Loucy (cell line): ENCODE results near the gene TPCN2.

ENCODE experiments used
- H2AFZ ChIP-seq: fragments of 200-600 bp; sonication (generic); 2 replicates; pipeline ENCODE4 v1.6.0; 2016; ENCODE audit warnings: antibody characterized with exemption, mild to moderate bottlenecking, low read length, moderate library complexity
- H3F3A ChIP-seq: fragments of 200-600 bp; 2 replicates; pipeline ENCODE4 v1.6.0; 2016; ENCODE audit warnings: antibody characterized with exemption, low read depth, mild to moderate bottlenecking
- H3K27me3 ChIP-seq: fragments of 200-600 bp; sonication (generic); 2 replicates; pipeline ENCODE4 v1.6.1; 2014; ENCODE audit warnings: low read length, mild to moderate bottlenecking; ENCODE audit not compliant: insufficient read depth, poor library complexity, severe bottlenecking
- H3K36me3 ChIP-seq: fragments of 200-600 bp; sonication (generic); 2 replicates; pipeline ENCODE4 v1.6.1; 2016; ENCODE audit warnings: low read length; ENCODE audit not compliant: insufficient read depth
- H3K4me1 ChIP-seq: fragments of 200-600 bp; sonication (generic); 2 replicates; pipeline ENCODE4 v1.5.1; 2014; ENCODE audit warnings: low read length, mild to moderate bottlenecking; ENCODE audit not compliant: insufficient read depth, poor library complexity, severe bottlenecking
- H3K4me2 ChIP-seq: fragments of 200-600 bp; sonication (generic); 2 replicates; pipeline ENCODE4 v1.6.0; 2014; ENCODE audit warnings: antibody characterized with exemption, low read length, low read depth, mild to moderate bottlenecking; ENCODE audit not compliant: poor library complexity, severe bottlenecking
- H3K4me3 ChIP-seq: fragments of 200-600 bp; sonication (generic); 2 replicates; pipeline ENCODE4 v1.5.1; 2014; ENCODE audit warnings: low read length, mild to moderate bottlenecking, mixed read lengths; ENCODE audit not compliant: poor library complexity, severe bottlenecking
- H3K79me2 ChIP-seq: fragments of 200-600 bp; sonication (generic); 2 replicates; pipeline ENCODE4 v1.6.1; 2014; ENCODE audit warnings: low read length; ENCODE audit not compliant: insufficient read depth
- H3K9ac ChIP-seq: fragments of 200-600 bp; sonication (generic); 2 replicates; pipeline ENCODE4 v1.6.0; 2014; ENCODE audit warnings: mild to moderate bottlenecking, low read depth, low read length, moderate library complexity; ENCODE audit not compliant: poor library complexity, severe bottlenecking
- H3K9me2 ChIP-seq: fragments of 200-600 bp; sonication (generic); replicated peaks from 2 replicates; pipeline ENCODE4 v1.6.1; 2016; ENCODE audit warnings: low read depth, low read length, mixed read lengths
- H3K9me3 ChIP-seq: fragments of 200-600 bp; sonication (generic); 2 replicates; pipeline ENCODE4 v1.6.1; 2014; ENCODE audit warnings: mild to moderate bottlenecking, antibody characterized with exemption, low read length, low read depth; ENCODE audit not compliant: insufficient read depth
- H4K20me1 ChIP-seq: fragments of 200-600 bp; sonication (generic); 2 replicates; pipeline ENCODE4 v1.6.0; 2014; ENCODE audit warnings: antibody characterized with exemption, low read length, mild to moderate bottlenecking; ENCODE audit not compliant: insufficient read depth, poor library complexity, severe bottlenecking
- CTCF ChIP-seq: fragments of 200-600 bp; sonication (generic); conservative IDR thresholded peaks from 2 replicates; pipeline ENCODE4 v1.5.1; 2014; ENCODE audit warnings: mild to moderate bottlenecking, antibody characterized with exemption, low read length
- EZH2phosphoT487 ChIP-seq: fragments of 200-600 bp; IDR thresholded peaks from 2 replicates; pipeline ENCODE4 v1.6.1; 2018; ENCODE audit warnings: antibody characterized with exemption, mild to moderate bottlenecking, moderate library complexity, borderline replicate concordance

TPCN2 gene

GRCh38 chr11:69003866-69004367 is 44.8 kb upstream of the TPCN2 start:
- Histone ChIP-seq H3K9ac (no peak overlapping the region), H3K9me2 (no peaks in the 10 kb centered on the region), H3K79me2 (no peaks in the 10 kb centered on the region), H3K9me3 (no peaks in the 10 kb centered on the region), H3F3A (no peaks in the 10 kb centered on the region), H3K4me3 (no peak overlapping the region), H3K4me2 (no peak overlapping the region), H4K20me1 (no peaks in the 10 kb centered on the region), H3K27me3 (no peaks in the 10 kb centered on the region), H3K4me1 (no peaks in the 10 kb centered on the region), H2AFZ (no peak overlapping the region), H3K36me3 (no peaks in the 10 kb centered on the region)
- TF ChIP-seq EZH2phosphoT487 (no peak), CTCF (no peak)

- no peaks in the 10 kb centered on the region for H3K4me1 ChIP-seq
- no peak overlapping the region for H2AFZ ChIP-seq
- no peaks in the 10 kb centered on the region for H3K79me2 ChIP-seq
- no peak overlapping the region for H3K4me2 ChIP-seq
- H3K9ac ChIP-seq = no peak overlapping the region
- no peaks in the 10 kb centered on the region for H3K36me3 ChIP-seq
- no peak overlapping the region for H3K4me3 ChIP-seq
- H4K20me1 ChIP-seq = no peaks in the 10 kb centered on the region
- H3K9me3 ChIP-seq = no peaks in the 10 kb centered on the region
- H3K9me2 ChIP-seq = no peaks in the 10 kb centered on the region
- no peaks in the 10 kb centered on the region for H3F3A ChIP-seq
- TF ChIP-seq EZH2phosphoT487 = no peak
- TF ChIP-seq CTCF = no peak
- H3K27me3 ChIP-seq = no peaks in the 10 kb centered on the region
Measured at GRCh38 chr11:69004411-69005182, 44.1 kb upstream of the TPCN2 start.

GRCh38 chr11:69005183-69005630 is 43.5 kb upstream of the TPCN2 start:
- no peaks in the 10 kb centered on the region for H3F3A ChIP-seq
- no peaks in the 10 kb centered on the region for H3K36me3 ChIP-seq
- no peak overlapping the region for H3K4me3 ChIP-seq
- H2AFZ ChIP-seq = no peak overlapping the region
- no peaks in the 10 kb centered on the region for H3K4me1 ChIP-seq
- no peaks in the 10 kb centered on the region for H3K9me3 ChIP-seq
- H3K27me3 ChIP-seq = no peaks in the 10 kb centered on the region
- no peak overlapping the region for H3K4me2 ChIP-seq
- no peaks in the 10 kb centered on the region for H4K20me1 ChIP-seq
- no peak overlapping the region for H3K9ac ChIP-seq
- no peak for TF ChIP-seq CTCF
- no peak for TF ChIP-seq EZH2phosphoT487
- no peaks in the 10 kb centered on the region for H3K79me2 ChIP-seq
- H3K9me2 ChIP-seq = no peaks in the 10 kb centered on the region
